SK-N-SH treated with all-trans-retinoic acid at 6 μM for 48 hours (cell line): ENCODE results near the gene ATP6V0D1.

Experiments
- ATAC-seq: fragments of 200-7000 bp; cut with Tn5 transposase; 3 replicates; pipeline ENCODE4 v1.9.1; 2020; ENCODE audit warnings: mild to moderate bottlenecking, moderate library complexity
- ARNTL ChIP-seq: fragments of 450-650 bp; formaldehyde crosslinking; IDR thresholded peaks from 2 replicates; pipeline ENCODE4 v1.5.0; 2020; ENCODE audit warnings: low read depth, mild to moderate bottlenecking, moderate library complexity, borderline replicate concordance
- BACH2 ChIP-seq: fragments of 250-450 bp; sonication (Bioruptor Pico); IDR thresholded peaks from 2 replicates; pipeline ENCODE4 v1.9.0; 2021; ENCODE audit warnings: mild to moderate bottlenecking, borderline replicate concordance
- CREB5 ChIP-seq: fragments of 250-450 bp; sonication (Bioruptor Pico); IDR thresholded peaks from 2 replicates; pipeline ENCODE4 v1.5.1; 2020; ENCODE audit warnings: low read depth, mild to moderate bottlenecking, moderate library complexity
- CSDC2 ChIP-seq: fragments of 250-450 bp; sonication (Bioruptor Pico); IDR thresholded peaks from 2 replicates; pipeline ENCODE4 v1.5.0; 2020; ENCODE audit warnings: mild to moderate bottlenecking, moderate library complexity
- CSRNP3 ChIP-seq: fragments of 250-450 bp; sonication (Bioruptor Pico); IDR thresholded peaks from 2 replicates; pipeline ENCODE4 v1.5.1; 2021; ENCODE audit warnings: mild to moderate bottlenecking, moderate library complexity
- ESRRG ChIP-seq: fragments of 250-450 bp; sonication (Bioruptor Pico); IDR thresholded peaks from 2 replicates; pipeline ENCODE4 v1.6.1; 2021; ENCODE audit warnings: mild to moderate bottlenecking
- GLIS3 ChIP-seq: fragments of 250-450 bp; sonication (Bioruptor Pico); IDR thresholded peaks from 2 replicates; pipeline ENCODE4 v1.5.0; 2020; ENCODE audit warnings: mild to moderate bottlenecking, moderate library complexity
- ISL1 ChIP-seq: fragments of 250-450 bp; sonication (Bioruptor Pico); IDR thresholded peaks from 2 replicates; pipeline ENCODE4 v2.1.2; 2022; ENCODE audit warnings: mild to moderate bottlenecking, moderate library complexity
- OSR1 ChIP-seq: fragments of 250-450 bp; sonication (Bioruptor Pico); IDR thresholded peaks from 2 replicates; pipeline ENCODE4 v1.8.0; 2022; ENCODE audit warnings: moderate library complexity, mild to moderate bottlenecking, inconsistent platforms
- PATZ1 ChIP-seq: fragments of 250-450 bp; sonication (Bioruptor Pico); IDR thresholded peaks from 2 replicates; pipeline ENCODE4 v1.8.0; 2020; ENCODE audit warnings: mild to moderate bottlenecking, moderate library complexity, borderline replicate concordance
- POU6F1 ChIP-seq: fragments of 250-450 bp; sonication (Bioruptor Pico); IDR thresholded peaks from 2 replicates; pipeline ENCODE4 v1.8.0; 2021; ENCODE audit warnings: low read depth, mild to moderate bottlenecking, moderate library complexity, borderline replicate concordance
- PPARA ChIP-seq: fragments of 250-450 bp; sonication (Bioruptor Pico); IDR thresholded peaks from 2 replicates; pipeline ENCODE4 v1.5.0; 2020; ENCODE audit warnings: mild to moderate bottlenecking, borderline replicate concordance
- SNAI2 ChIP-seq: fragments of 250-450 bp; sonication (Bioruptor Pico); IDR thresholded peaks from 2 replicates; pipeline ENCODE4 v1.5.0; 2020; ENCODE audit warnings: mild to moderate bottlenecking, moderate library complexity
- TCF4 ChIP-seq: fragments of 250-450 bp; sonication (Bioruptor Pico); IDR thresholded peaks from 2 replicates; pipeline ENCODE4 v1.8.0; 2021; ENCODE audit warnings: mild to moderate bottlenecking, moderate library complexity, borderline replicate concordance
- TOX ChIP-seq: fragments of 250-450 bp; sonication (Bioruptor Pico); IDR thresholded peaks from 2 replicates; pipeline ENCODE4 v1.8.0; 2021; ENCODE audit warnings: mild to moderate bottlenecking, moderate library complexity, borderline replicate concordance
- TSHZ2 ChIP-seq: fragments of 250-450 bp; sonication (Bioruptor Pico); IDR thresholded peaks from 2 replicates; pipeline ENCODE4 v1.5.0; 2020; ENCODE audit warnings: mild to moderate bottlenecking, moderate library complexity
- ZC3H10 ChIP-seq: fragments of 250-450 bp; sonication (Bioruptor Pico); IDR thresholded peaks from 2 replicates; pipeline ENCODE4 v1.5.1; 2021; ENCODE audit warnings: mild to moderate bottlenecking, moderate library complexity
- ZFP3 ChIP-seq: fragments of 250-450 bp; sonication (Bioruptor Pico); IDR thresholded peaks from 2 replicates; pipeline ENCODE4 v1.5.0; 2020; ENCODE audit warnings: mild to moderate bottlenecking, moderate library complexity
- ZFP30 ChIP-seq: fragments of 450-650 bp; formaldehyde crosslinking; IDR thresholded peaks from 2 replicates; pipeline ENCODE4 v1.5.0; 2022; ENCODE audit warnings: mild to moderate bottlenecking, moderate library complexity
- ZNF565 ChIP-seq: fragments of 450-650 bp; formaldehyde crosslinking; conservative IDR thresholded peaks from 2 replicates; pipeline ENCODE4 v1.5.0; 2020; ENCODE audit warnings: low read depth, mild to moderate bottlenecking, moderate library complexity
- ZNF70 ChIP-seq: fragments of 450-650 bp; formaldehyde crosslinking; IDR thresholded peaks from 2 replicates; pipeline ENCODE4 v1.5.0; 2020; ENCODE audit warnings: mild to moderate bottlenecking, moderate library complexity
- ZNF8 ChIP-seq: fragments of 450-650 bp; formaldehyde crosslinking; IDR thresholded peaks from 2 replicates; pipeline ENCODE4 v1.5.0; 2020; ENCODE audit warnings: mild to moderate bottlenecking, moderate library complexity

Gene ATP6V0D1

GRCh38 chr16:67421030-67421429 lies 59.9 kb downstream of the ATP6V0D1 start (continued):
- TF ChIP-seq CREB5 (CRISPR knock-in tag) (no peak), TCF4 (CRISPR knock-in tag) (no peak), ZFP30 (CRISPR knock-in tag) (no peak), ZNF70 (no peak), CSDC2 (CRISPR knock-in tag) (no peak), SNAI2 (CRISPR knock-in tag) (no peak)

GRCh38 chr16:67419931-67420330 lies 61.0 kb downstream of the ATP6V0D1 start:
- TF ChIP-seq TOX (CRISPR knock-in tag) (no peak), ARNTL (no peak), ZC3H10 (CRISPR knock-in tag) (no peak), PPARA (CRISPR knock-in tag) (no peak), CSRNP3 (CRISPR knock-in tag) (no peak), OSR1 (CRISPR knock-in tag) (no peak), ZFP3 (CRISPR knock-in tag) (no peak), TSHZ2 (no peak), PATZ1 (CRISPR knock-in tag) (no peak), CSDC2 (CRISPR knock-in tag) (no peak), ESRRG (CRISPR knock-in tag) (no peak), ZNF8 (CRISPR knock-in tag) (no peak), GLIS3 (CRISPR knock-in tag) (no peak), ZNF70 (no peak), TCF4 (CRISPR knock-in tag) (no peak)
- ATAC-seq: no peak; the same call in 2 of the 3 replicates

- no peak for TF ChIP-seq BACH2 (CRISPR knock-in tag)
- no peak for TF ChIP-seq ZFP30 (CRISPR knock-in tag)
- no peak for TF ChIP-seq CSRNP3 (CRISPR knock-in tag)
- TF ChIP-seq ISL1 (CRISPR knock-in tag): no peak
- no peak for TF ChIP-seq ARNTL
- no peak for TF ChIP-seq ESRRG (CRISPR knock-in tag)
- TF ChIP-seq ZNF565 (CRISPR knock-in tag): no peak
- no peak for TF ChIP-seq ZFP3 (CRISPR knock-in tag)
- TF ChIP-seq ZC3H10 (CRISPR knock-in tag): no peak
- TF ChIP-seq PATZ1 (CRISPR knock-in tag): no peak
- no peak for TF ChIP-seq POU6F1 (CRISPR knock-in tag)
- TF ChIP-seq, all 23 proteins: peak for 0
- no peak for ATAC-seq
These were observed 61.5 kb downstream of the ATP6V0D1 start for GRCh38 chr16:67419502-67419901.
